OCI-LY1 (cell line): ENCODE results near the gene HGS.

Experiments
- H2AFZ ChIP-seq: fragments of 200-600 bp; sonication (generic), shearing (Covaris generic); 2 replicates; pipeline ENCODE4 v1.6.0; 2014; ENCODE audit warnings: antibody characterized with exemption, mild to moderate bottlenecking, low read length
- H3F3A ChIP-seq: fragments of 200-600 bp; sonication (generic), shearing (Covaris generic); 2 replicates; pipeline ENCODE4 v1.6.0; 2014; ENCODE audit warnings: mild to moderate bottlenecking, antibody characterized with exemption, low read length, moderate library complexity; ENCODE audit not compliant: insufficient read depth
- H3K27ac ChIP-seq: fragments of 200-600 bp; sonication (generic); 2 replicates; pipeline ENCODE4 v1.5.1; 2014; ENCODE audit warnings: low read length, mixed run types, mild to moderate bottlenecking, low read depth; ENCODE audit not compliant: poor library complexity, severe bottlenecking
- H3K27me3 ChIP-seq: fragments of 200-600 bp; sonication (generic); 2 replicates; pipeline ENCODE4 v1.6.0; 2014; ENCODE audit warnings: antibody characterized with exemption, mild to moderate bottlenecking, low read length, moderate library complexity; ENCODE audit not compliant: insufficient read depth
- H3K36me3 ChIP-seq: fragments of 200-600 bp; sonication (generic); 2 replicates; pipeline ENCODE4 v1.6.1; 2014; ENCODE audit warnings: mild to moderate bottlenecking, antibody characterized with exemption, low read length, moderate library complexity, mixed read lengths; ENCODE audit not compliant: insufficient read depth
- H3K4me1 ChIP-seq: fragments of 200-600 bp; sonication (generic); 2 replicates; pipeline ENCODE4 v1.5.1; 2014; ENCODE audit warnings: mild to moderate bottlenecking, low read length, moderate library complexity; ENCODE audit not compliant: insufficient read depth, severe bottlenecking
- H3K4me2 ChIP-seq: fragments of 200-600 bp; sonication (generic), shearing (Covaris generic); 2 replicates; pipeline ENCODE4 v1.6.1; 2014; ENCODE audit warnings: low read length
- H3K4me3 ChIP-seq: fragments of 200-600 bp; sonication (generic); 2 replicates; pipeline ENCODE4 v1.5.1; 2014; ENCODE audit warnings: low read length, low read depth, mild to moderate bottlenecking, mixed read lengths; ENCODE audit not compliant: poor library complexity, severe bottlenecking
- H3K79me2 ChIP-seq: fragments of 200-600 bp; shearing (Covaris generic); 2 replicates; pipeline ENCODE4 v1.6.1; 2016; ENCODE audit warnings: mixed run types, low read length, mixed read lengths; ENCODE audit not compliant: insufficient read depth
- H3K9ac ChIP-seq: fragments of 200-600 bp; sonication (generic), shearing (Covaris generic); 2 replicates; pipeline ENCODE4 v1.6.1; 2014; ENCODE audit warnings: mild to moderate bottlenecking, low read length, mixed read lengths
- H3K9me2 ChIP-seq: fragments of 200-600 bp; sonication (generic), shearing (Covaris generic); 2 replicates; pipeline ENCODE4 v1.6.1; 2014; ENCODE audit warnings: low read depth, mild to moderate bottlenecking, low read length, mixed read lengths
- H3K9me3 ChIP-seq: fragments of 200-600 bp; shearing (Covaris generic); 2 replicates; pipeline ENCODE4 v1.6.1; 2014; ENCODE audit warnings: low read length, mixed read lengths
- H4K20me1 ChIP-seq: fragments of 200-600 bp; sonication (generic), shearing (Covaris generic); 2 replicates; pipeline ENCODE4 v1.6.0; 2016; ENCODE audit warnings: mild to moderate bottlenecking, low read length; ENCODE audit not compliant: insufficient read depth
- EZH2 ChIP-seq: fragments of 200-600 bp; sonication (generic), shearing (Covaris generic); IDR thresholded peaks from 2 replicates; pipeline ENCODE4 v1.8.0; 2017; ENCODE audit warnings: borderline replicate concordance, mixed run types, mild to moderate bottlenecking, antibody characterized with exemption, low read length, moderate library complexity, mixed read lengths
- TF ChIP-seq, protein P1 (sequence below): fragments of 200-600 bp; sonication (generic), shearing (Covaris generic); IDR thresholded peaks from 2 replicates; pipeline ENCODE4 v1.5.1; 2017; ENCODE audit warnings: mild to moderate bottlenecking, antibody characterized with exemption, low read length, moderate library complexity, mixed read lengths

The HGS gene

DNA sequence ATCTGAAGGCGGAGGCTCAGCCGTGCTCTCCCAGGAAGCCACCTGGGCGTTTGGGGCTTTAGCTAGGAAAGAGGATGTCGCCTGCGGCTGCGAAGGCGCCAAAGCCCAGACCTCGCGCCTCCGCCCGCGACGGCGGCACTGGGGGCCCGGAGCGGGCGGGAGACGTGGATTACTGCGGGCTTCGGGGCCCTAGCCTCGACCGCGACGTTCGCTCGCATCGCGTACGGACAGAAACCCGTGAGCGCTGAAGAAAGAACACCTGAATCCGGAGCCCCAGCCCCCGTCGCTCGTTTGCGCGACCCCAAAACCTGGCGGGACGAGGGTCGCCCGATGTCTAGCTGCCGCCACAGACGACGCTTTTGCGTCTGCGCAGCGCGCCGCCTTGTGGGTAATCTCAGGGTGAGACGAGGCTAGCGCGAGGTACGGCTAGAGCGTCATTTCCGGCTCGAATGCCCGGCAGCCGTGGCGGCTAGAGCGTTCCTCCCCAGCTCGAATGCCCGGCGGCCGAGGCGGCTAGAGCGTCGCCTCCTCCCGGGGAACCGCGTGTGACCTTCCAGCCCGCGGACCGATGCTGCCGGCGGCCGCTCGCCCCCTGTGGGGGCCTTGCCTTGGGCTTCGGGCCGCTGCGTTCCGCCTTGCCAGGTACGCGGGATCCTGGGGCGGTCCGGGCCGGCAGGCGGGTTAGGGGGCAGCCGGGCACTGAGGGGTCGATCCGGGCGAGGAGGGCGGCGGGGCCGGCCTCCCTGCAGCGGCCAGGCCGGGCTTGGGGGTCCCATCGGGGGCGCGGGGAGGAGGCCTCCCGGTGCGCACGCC is 19.3 kb downstream of the HGS start, which contains the start of gene MRPL12:
TSS of gene MRPL12 (plus strand) at position 434 of the 813 bp plus-strand sequence. CDS start at position 569, 135 bp downstream.
- no peaks in the 10 kb centered on the region for H3K9me3 ChIP-seq
- H3F3A ChIP-seq = no peaks in the 10 kb centered on the region
- TF ChIP-seq, protein P1, sequence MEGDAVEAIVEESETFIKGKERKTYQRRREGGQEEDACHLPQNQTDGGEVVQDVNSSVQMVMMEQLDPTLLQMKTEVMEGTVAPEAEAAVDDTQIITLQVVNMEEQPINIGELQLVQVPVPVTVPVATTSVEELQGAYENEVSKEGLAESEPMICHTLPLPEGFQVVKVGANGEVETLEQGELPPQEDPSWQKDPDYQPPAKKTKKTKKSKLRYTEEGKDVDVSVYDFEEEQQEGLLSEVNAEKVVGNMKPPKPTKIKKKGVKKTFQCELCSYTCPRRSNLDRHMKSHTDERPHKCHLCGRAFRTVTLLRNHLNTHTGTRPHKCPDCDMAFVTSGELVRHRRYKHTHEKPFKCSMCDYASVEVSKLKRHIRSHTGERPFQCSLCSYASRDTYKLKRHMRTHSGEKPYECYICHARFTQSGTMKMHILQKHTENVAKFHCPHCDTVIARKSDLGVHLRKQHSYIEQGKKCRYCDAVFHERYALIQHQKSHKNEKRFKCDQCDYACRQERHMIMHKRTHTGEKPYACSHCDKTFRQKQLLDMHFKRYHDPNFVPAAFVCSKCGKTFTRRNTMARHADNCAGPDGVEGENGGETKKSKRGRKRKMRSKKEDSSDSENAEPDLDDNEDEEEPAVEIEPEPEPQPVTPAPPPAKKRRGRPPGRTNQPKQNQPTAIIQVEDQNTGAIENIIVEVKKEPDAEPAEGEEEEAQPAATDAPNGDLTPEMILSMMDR = no peak
- TF ChIP-seq EZH2 = no peak
- H3K4me1 ChIP-seq = peaks cover 30% of the 10 kb centered on the region
- H3K4me3 ChIP-seq = peak within 1 kb of the TSS; percentile 95
- H4K20me1 ChIP-seq = no peaks in the 10 kb centered on the region
- no peaks in the 10 kb centered on the region for H3K27me3 ChIP-seq
- peak within 1 kb of the TSS; percentile 54 for H3K27ac ChIP-seq
- peaks cover 31% of the 10 kb centered on the region for H3K79me2 ChIP-seq
- H3K36me3 ChIP-seq = peaks cover 82% of the 10 kb centered on the region
- H3K9ac ChIP-seq = peak within 1 kb of the TSS; percentile 99
- H3K9me2 ChIP-seq = no peaks in the 10 kb centered on the region
- H3K4me2 ChIP-seq = peak within 1 kb of the TSS; percentile 96
- no peak within 1 kb of the TSS for H2AFZ ChIP-seq

DNA sequence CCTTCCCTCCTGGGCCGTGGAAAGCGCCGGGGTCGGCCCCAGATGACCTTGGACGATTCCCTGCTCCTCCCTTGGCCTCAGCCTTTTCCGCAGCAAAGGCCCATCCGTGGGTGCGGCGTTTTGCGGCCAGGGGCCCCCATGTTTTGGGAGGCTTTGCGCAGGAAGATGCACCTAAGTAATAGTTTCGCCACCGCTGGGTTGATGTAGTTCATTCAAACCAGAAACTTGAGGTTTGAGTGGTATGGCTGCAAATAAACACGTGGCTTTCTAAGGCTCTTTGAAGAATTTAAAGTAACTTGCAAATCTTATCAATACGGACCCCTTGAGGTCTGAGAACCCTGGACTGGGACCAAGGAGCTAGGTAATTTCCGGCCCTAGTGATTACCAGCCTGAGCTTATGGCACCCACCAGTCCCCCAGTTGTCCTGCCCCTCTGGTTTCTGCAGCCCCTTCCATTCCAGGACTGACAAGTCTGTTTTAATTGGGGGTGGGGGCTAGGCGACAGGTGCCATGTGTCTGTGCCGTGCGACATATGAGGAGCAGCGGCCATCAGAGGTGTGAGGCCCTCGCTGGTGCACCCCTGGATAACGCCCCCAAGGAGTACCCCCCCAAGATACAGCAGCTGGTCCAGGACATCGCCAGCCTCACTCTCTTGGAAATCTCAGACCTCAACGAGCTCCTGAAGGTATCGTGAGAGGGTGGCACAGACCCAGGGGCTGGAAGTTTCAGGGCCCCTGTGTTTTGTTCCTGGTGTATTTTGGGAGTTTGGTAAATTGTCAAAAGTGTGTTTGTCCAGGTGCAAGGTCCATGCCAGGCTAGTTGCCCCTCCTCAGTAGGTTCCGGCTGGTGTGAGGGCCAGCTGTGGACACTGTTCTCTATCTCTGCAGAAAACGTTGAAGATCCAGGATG is 20.2 kb downstream of the HGS start:
- TF ChIP-seq, protein P1 = no peak
- no peak for TF ChIP-seq EZH2
- peak overlapping the region; percentile 54 for H3K27ac ChIP-seq
- no peaks in the 10 kb centered on the region for H4K20me1 ChIP-seq
- H3K79me2 ChIP-seq = peaks cover 31% of the 10 kb centered on the region
- no peaks in the 10 kb centered on the region for H3K27me3 ChIP-seq
- H3K4me2 ChIP-seq = peak overlapping the region; percentile 96
- H3K9me3 ChIP-seq = no peaks in the 10 kb centered on the region
- H2AFZ ChIP-seq = no peak overlapping the region
- H3K9me2 ChIP-seq = no peaks in the 10 kb centered on the region
- peaks cover 81% of the 10 kb centered on the region for H3K36me3 ChIP-seq
- H3K9ac ChIP-seq = peak overlapping the region; percentile 99
- peaks cover 30% of the 10 kb centered on the region for H3K4me1 ChIP-seq
- H3K4me3 ChIP-seq = peak overlapping the region; percentile 95
- no peaks in the 10 kb centered on the region for H3F3A ChIP-seq

DNA sequence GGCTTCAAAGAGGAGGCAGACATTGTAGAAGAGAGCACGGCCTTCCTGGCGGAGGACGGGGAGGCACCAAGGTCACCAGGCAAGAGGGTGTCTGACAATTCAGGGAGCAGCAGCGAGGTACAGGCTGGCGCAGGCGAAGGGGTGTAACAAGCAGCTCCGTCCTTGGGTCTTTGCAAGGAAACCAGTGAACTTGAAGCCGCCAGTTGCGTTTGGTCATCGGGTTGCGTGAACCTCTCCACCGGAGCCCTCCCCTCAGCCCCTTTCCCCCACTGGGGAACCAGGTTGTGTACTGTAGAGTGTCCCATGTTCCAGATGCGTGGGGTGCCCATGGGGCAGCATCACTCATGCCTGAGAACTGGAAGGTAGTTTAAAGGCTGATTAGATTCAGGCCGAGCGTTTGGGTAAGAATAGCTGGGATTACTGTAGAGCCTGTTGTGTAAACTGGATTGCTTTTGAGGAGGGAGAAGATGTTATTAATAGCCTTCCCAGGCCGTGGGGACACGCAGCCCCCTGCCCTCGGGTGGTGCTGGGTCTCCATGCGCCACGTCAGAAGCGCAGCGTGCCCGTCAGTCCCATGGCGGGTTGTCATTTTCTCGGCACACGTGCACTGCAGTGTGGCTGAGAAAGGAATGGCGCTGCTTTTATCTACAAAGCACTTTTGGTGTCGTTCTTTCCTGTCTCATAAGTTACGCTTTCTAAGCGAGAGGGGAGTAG is 21.9 kb downstream of the HGS start:
- Histone ChIP-seq H3K9me3 (no peaks in the 10 kb centered on the region), H2AFZ (no peak overlapping the region), H3K4me2 (no peak overlapping the region), H3K27ac (no peak overlapping the region), H3K9ac (no peak overlapping the region), H3K9me2 (no peaks in the 10 kb centered on the region), H3K79me2 (peaks cover 31% of the 10 kb centered on the region), H4K20me1 (no peaks in the 10 kb centered on the region), H3K4me1 (peaks cover 37% of the 10 kb centered on the region), H3F3A (0 out of 2 replicates have a peak, but pooled peaks cover 4% of the 10 kb centered on the region), H3K27me3 (no peaks in the 10 kb centered on the region), H3K4me3 (no peak overlapping the region), H3K36me3 (peaks cover 70% of the 10 kb centered on the region)
- no peak for TF ChIP-seq EZH2
- TF ChIP-seq, protein P1 = no peak
